ENCODE data around the gene EFCAB5. TPM values are rescaled to one million over a fixed set of nuclear protein-coding genes. Genes with fewer than 3 reads are reported as not detected.
"Not testable (repeated sequence)": the region's sequence is repeated elsewhere in the genome, so short reads cannot be mapped to it uniquely, and the experiment has no call there.

The EFCAB5 gene
- total RNA-seq, 1 donor from 2014 or later = 0.37 TPM

DNA sequence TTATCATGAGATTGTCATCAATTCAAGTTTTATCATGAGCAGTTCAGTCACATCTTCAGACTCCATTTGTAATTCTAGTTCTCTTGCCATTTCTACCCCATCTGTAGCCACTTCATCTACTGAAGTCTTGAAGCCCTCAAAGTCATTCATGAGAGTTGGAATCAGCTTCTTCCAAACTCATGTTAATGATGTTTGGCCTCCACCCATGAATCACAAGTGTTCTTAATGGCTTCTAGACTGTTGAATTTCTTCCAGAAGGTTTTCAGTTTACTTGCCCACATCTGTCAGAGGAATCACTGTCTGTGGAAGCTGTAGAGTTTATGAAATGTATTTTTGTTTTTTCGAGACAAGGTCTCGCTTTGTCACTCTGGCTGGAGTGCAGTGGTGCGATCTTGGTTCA lies 191.2 kb downstream of the EFCAB5 start:
- peaks cover 21% of the 10 kb centered on the region for H3K36me3 Mint-ChIP-seq (ENCODE audit: low read depth)
- TF ChIP-seq, protein P1, sequence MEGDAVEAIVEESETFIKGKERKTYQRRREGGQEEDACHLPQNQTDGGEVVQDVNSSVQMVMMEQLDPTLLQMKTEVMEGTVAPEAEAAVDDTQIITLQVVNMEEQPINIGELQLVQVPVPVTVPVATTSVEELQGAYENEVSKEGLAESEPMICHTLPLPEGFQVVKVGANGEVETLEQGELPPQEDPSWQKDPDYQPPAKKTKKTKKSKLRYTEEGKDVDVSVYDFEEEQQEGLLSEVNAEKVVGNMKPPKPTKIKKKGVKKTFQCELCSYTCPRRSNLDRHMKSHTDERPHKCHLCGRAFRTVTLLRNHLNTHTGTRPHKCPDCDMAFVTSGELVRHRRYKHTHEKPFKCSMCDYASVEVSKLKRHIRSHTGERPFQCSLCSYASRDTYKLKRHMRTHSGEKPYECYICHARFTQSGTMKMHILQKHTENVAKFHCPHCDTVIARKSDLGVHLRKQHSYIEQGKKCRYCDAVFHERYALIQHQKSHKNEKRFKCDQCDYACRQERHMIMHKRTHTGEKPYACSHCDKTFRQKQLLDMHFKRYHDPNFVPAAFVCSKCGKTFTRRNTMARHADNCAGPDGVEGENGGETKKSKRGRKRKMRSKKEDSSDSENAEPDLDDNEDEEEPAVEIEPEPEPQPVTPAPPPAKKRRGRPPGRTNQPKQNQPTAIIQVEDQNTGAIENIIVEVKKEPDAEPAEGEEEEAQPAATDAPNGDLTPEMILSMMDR (IDR thresholded peaks at IDR 0.05) = no peak
- H3K9me3 Mint-ChIP-seq (ENCODE audit: low read depth) = no peaks in the 10 kb centered on the region
- no peak overlapping the region for H3K27ac Mint-ChIP-seq (ENCODE audit: unreplicated experiment)
- no peaks in the 10 kb centered on the region for H3K27me3 Mint-ChIP-seq (ENCODE audit: low read depth)
- H3K4me3 Mint-ChIP-seq (ENCODE audit: unreplicated experiment) = no peak overlapping the region
- no peak for DNase-seq (ENCODE audit: low spot score)
- H3K4me1 Mint-ChIP-seq (ENCODE audit: low read depth) = peaks cover 5% of the 10 kb centered on the region

- no peak overlapping the region for H3K4me3 Mint-ChIP-seq (ENCODE audit: unreplicated experiment)
- no peaks in the 10 kb centered on the region for H3K9me3 Mint-ChIP-seq (ENCODE audit: low read depth)
- TF ChIP-seq, protein P1 (IDR thresholded peaks at IDR 0.05) = no peak
- no peaks in the 10 kb centered on the region for H3K27me3 Mint-ChIP-seq (ENCODE audit: low read depth)
- DNase-seq (ENCODE audit: low spot score) = no peak
- H3K27ac Mint-ChIP-seq (ENCODE audit: unreplicated experiment) = no peak overlapping the region
- H3K36me3 Mint-ChIP-seq (ENCODE audit: low read depth) = peaks cover 21% of the 10 kb centered on the region
- peaks cover 5% of the 10 kb centered on the region for H3K4me1 Mint-ChIP-seq (ENCODE audit: low read depth)
Measured at GRCh38 chr17:30133197-30133596, 191.8 kb downstream of the EFCAB5 start.

DNA sequence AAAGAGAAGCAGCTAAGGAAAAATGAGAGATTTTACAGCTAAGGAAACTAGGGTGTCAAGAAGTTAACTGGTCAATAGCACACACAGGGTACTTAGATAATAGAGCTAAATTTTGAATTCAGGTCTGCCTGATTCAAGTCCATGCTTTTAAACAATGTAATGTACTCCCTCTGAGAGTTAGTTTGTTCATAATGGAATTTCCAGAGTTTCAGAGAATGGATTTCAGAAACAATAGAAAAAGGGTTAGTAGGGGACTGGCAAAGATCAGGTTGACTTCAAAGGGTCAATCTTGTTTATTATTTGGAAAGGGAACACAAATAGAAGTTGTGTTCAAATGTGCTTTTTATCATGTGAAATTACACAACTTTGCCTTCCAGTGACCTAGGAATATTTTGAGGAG lies 193.1 kb downstream of the EFCAB5 start:
- peaks cover 21% of the 10 kb centered on the region for H3K36me3 Mint-ChIP-seq (ENCODE audit: low read depth)
- H3K27ac Mint-ChIP-seq (ENCODE audit: unreplicated experiment) = no peak overlapping the region
- H3K4me1 Mint-ChIP-seq (ENCODE audit: low read depth) = peaks cover 5% of the 10 kb centered on the region
- no peak for DNase-seq (ENCODE audit: low spot score)
- H3K4me3 Mint-ChIP-seq (ENCODE audit: unreplicated experiment) = no peak overlapping the region
- no peaks in the 10 kb centered on the region for H3K27me3 Mint-ChIP-seq (ENCODE audit: low read depth)
- TF ChIP-seq, protein P1 (IDR thresholded peaks at IDR 0.05) = no peak
- no peaks in the 10 kb centered on the region for H3K9me3 Mint-ChIP-seq (ENCODE audit: low read depth)

DNA sequence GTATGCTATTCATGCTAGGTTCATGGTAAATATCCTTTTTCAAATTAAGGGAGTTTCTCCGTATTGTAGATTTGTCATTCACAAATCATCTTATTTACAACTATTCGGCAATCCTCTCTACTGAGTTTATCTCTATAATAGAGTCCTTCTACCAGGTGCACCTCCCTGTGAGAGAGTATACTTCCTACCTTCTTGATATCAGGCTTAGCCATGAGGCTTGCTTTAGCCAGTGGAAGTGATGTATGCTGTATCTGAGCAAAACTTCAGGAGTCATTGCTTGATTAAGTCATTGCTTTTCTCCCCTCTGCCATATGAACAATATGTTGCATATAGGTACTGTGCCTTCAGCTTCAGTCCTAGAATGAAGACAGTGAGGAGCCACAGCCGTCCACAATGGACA lies 195.7 kb downstream of the EFCAB5 start:
- Mint-ChIP-seq H3K9me3 (ENCODE audit: low read depth) (no peaks in the 10 kb centered on the region), H3K27me3 (ENCODE audit: low read depth) (no peaks in the 10 kb centered on the region), H3K4me1 (ENCODE audit: low read depth) (peaks cover 5% of the 10 kb centered on the region), H3K4me3 (ENCODE audit: unreplicated experiment) (no peak overlapping the region), H3K27ac (ENCODE audit: unreplicated experiment) (no peak overlapping the region), H3K36me3 (ENCODE audit: low read depth) (peaks cover 15% of the 10 kb centered on the region)
- DNase-seq (ENCODE audit: low spot score) = no peak
- TF ChIP-seq, protein P1 (IDR thresholded peaks at IDR 0.05) = no peak

DNA sequence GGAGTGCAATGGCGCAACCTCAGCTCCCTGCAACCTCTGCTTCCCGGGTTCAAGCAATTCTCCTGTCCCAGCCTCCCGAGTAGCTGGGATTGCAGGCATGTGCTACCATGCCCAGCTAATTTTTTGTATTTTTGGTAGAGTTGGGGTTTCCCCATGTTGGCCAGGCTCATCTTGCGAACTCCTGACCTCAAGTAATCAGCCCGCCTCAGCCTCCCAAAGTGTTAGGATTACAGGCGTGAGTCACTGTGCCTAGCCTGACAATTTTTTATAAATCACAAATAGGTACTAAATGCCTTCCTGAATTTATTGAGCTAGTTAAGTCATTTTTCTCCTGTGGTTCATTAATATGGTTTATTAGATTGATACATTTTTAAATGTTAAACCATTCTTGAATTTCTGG lies 206.4 kb downstream of the EFCAB5 start:
- not testable (repeated sequence) for H3K27ac Mint-ChIP-seq (ENCODE audit: unreplicated experiment); H3K4me1 Mint-ChIP-seq (ENCODE audit: low read depth); H3K4me3 Mint-ChIP-seq (ENCODE audit: unreplicated experiment); H3K27me3 Mint-ChIP-seq (ENCODE audit: low read depth); DNase-seq (ENCODE audit: low spot score); H3K9me3 Mint-ChIP-seq (ENCODE audit: low read depth); H3K36me3 Mint-ChIP-seq (ENCODE audit: low read depth)

DNA sequence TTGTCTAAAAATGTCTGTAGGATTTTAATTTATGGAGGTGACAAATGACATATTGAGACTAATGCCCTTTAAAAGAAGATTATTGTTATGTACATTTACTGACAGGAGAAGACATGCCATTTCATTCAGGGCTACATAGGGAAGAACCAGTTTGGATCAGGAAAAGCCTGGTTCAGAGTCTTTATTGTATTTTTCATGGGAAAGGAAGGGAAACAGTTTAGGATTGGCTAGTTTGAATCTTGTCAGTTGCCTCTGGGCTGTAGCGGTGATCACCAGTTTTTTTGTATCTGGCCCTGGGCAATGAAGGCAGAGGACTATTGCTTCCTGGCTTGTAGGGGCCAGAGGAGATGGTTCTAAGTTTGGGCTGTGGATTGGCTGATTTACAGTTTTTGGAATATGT lies 206.9 kb downstream of the EFCAB5 start:
- Mint-ChIP-seq H3K36me3 (ENCODE audit: low read depth) (peaks cover 2% of the 10 kb centered on the region), H3K27ac (ENCODE audit: unreplicated experiment) (no peak overlapping the region), H3K4me3 (ENCODE audit: unreplicated experiment) (no peak overlapping the region), H3K4me1 (ENCODE audit: low read depth) (no peaks in the 10 kb centered on the region), H3K9me3 (ENCODE audit: low read depth) (no peaks in the 10 kb centered on the region), H3K27me3 (ENCODE audit: low read depth) (no peaks in the 10 kb centered on the region)
- no peak for DNase-seq (ENCODE audit: low spot score)
- TF ChIP-seq, protein P1 (IDR thresholded peaks at IDR 0.05) = no peak

All from chondrocyte (in vitro differentiated cells).